ENCODE results near the gene FANCD2.
A peak's percentile ranks its signal among the peaks of the same experiment; 100 is the strongest.
"Not testable (repeated sequence)": the region's sequence is repeated elsewhere in the genome, so short reads cannot be mapped to it uniquely, and the experiment has no call there.

The FANCD2 gene

GRCh38 chr3:10026084-10026890, at the start of gene FANCD2:
TSS of gene FANCD2 (plus strand) at chr3:10026437. CDS start at chr3:10028658, 2,221 bp downstream.
- peak; percentile 97 to 98 for DNase-seq

GRCh38 chr3:9976721-9977709, 49.2 kb upstream of the FANCD2 start:
- peak; percentile 35 to 52 for DNase-seq

GRCh38 chr3:9978710-9979305, 47.4 kb upstream of the FANCD2 start:
- no peak for DNase-seq

GRCh38 chr3:9980251-9980650, 46.0 kb upstream of the FANCD2 start:
- DNase-seq = no peak

GRCh38 chr3:9986230-9986725, 40.0 kb upstream of the FANCD2 start:
- no peak for DNase-seq

- no peak for DNase-seq
Observed at GRCh38 chr3:9994086-9994844, 32.0 kb upstream of the FANCD2 start.

GRCh38 chr3:10000686-10001085, 25.6 kb upstream of the FANCD2 start:
- DNase-seq = no peak

GRCh38 chr3:10002951-10003350, 23.3 kb upstream of the FANCD2 start:
- DNase-seq = peak in 1 of 2 experiments; percentile 13

GRCh38 chr3:10004506-10004905, 21.7 kb upstream of the FANCD2 start:
- no peak for DNase-seq

GRCh38 chr3:10004960-10005564, 21.2 kb upstream of the FANCD2 start:
- no peak for DNase-seq

- no peak for DNase-seq
Observed at GRCh38 chr3:10006048-10006761, 20.0 kb upstream of the FANCD2 start.

GRCh38 chr3:10006762-10007090, 19.5 kb upstream of the FANCD2 start:
- no peak for DNase-seq

- DNase-seq = no peak
Observed at GRCh38 chr3:10007126-10007782, 19.0 kb upstream of the FANCD2 start.

- not testable (repeated sequence) for DNase-seq
Observed at GRCh38 chr3:10008216-10008587, 18.0 kb upstream of the FANCD2 start.

- peak; percentile 78 to 85 for DNase-seq
Observed at GRCh38 chr3:10008588-10009344, 17.5 kb upstream of the FANCD2 start.

GRCh38 chr3:10010421-10010877, 15.8 kb upstream of the FANCD2 start:
- DNase-seq = no peak

GRCh38 chr3:10010878-10011465, 15.3 kb upstream of the FANCD2 start:
- peak; percentile 88 to 92 for DNase-seq

- DNase-seq = no peak
Observed at GRCh38 chr3:10011631-10012030, 14.6 kb upstream of the FANCD2 start.

GRCh38 chr3:10012106-10012505, 14.1 kb upstream of the FANCD2 start:
- no peak for DNase-seq
